Measurements from ENCODE around the gene XYLT1.

Gene XYLT1

GRCh38 chr16:17101646-17102045 is 369.1 kb downstream of the XYLT1 start:
- DNase-seq (ENCODE audit: low read depth), result no peak

DNA sequence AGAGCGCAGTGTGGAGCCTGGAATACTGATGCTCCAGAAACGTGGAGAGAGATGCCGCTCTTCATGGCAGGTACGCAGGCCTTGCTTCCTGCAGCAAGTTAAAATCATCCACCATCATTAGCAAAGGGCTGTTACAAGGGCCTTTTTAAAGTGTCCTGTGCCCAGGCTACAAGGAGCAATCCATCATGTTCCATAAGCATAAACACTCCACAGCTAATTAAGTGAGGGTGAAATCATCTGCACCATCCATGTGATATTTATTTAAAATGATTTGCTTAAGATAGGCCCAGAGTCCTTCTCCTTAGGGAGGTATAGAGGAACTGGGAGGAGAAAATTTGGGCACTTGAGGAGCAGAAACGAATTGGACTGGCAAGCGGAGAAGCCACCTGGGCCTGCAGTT is 372.1 kb downstream of the XYLT1 start:
- no peak for DNase-seq (ENCODE audit: low read depth)

DNA sequence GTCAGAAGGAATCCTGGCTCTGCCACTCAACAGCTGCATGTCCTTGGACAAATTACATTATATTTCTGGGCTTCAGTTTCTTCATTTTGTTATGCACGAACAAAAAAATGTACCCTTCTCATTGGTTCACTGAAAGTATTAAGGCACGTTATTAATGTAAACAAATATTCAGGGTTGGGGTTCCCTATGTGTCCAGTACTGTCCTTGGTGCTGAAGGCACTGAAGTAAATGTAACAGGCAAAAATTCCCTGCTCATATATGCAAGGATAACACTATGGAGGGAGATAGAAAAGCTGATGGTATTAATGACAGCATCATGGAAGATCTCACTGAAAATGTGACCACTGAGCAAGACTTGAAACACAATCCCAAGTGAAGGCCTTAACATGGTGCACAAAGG is 386.6 kb downstream of the XYLT1 start:
- DNase-seq (ENCODE audit: low read depth), result no peak

GRCh38 chr16:17083628-17084027 is 387.1 kb downstream of the XYLT1 start:
- no peak for DNase-seq (ENCODE audit: low read depth)

- DNase-seq (ENCODE audit: low read depth), result no peak
Observed at GRCh38 chr16:17082095-17082882, 388.5 kb downstream of the XYLT1 start.

- no peak for DNase-seq (ENCODE audit: low read depth)
Observed at GRCh38 chr16:17080105-17080504, 390.7 kb downstream of the XYLT1 start.

DNA sequence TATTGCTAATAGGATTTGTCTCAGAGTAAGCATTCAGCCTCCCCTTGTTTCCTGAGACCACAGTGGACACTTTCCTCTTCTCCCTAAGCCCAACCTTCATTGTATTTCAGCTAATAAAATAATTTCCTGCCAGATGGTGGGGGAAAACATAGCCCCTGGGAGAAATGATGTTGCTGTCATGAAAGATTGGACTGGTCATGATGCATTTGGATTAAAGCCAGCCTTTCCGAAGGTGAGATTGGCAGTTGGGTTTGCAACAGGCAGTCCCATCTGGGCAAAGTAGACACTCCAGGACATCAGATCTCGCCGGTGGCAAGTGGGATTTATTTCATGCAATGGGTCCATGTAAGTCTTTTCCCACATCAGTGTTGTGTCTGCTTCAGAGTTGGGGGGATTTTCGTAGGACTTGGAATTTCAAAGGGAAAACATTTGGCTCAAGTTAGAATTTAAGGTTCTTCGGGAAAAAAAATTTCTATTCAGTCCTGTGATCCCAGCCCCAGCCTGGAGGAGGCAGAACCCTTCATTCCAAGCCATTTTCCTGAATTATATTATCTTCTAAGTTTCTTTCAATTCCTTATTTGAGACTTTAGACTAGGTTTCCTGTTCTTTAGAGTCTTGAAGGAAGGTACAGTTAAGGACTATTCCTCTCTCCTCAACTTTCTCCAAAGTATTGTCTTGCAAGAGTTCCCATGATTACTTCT is 391.7 kb downstream of the XYLT1 start:
- no peak for DNase-seq (ENCODE audit: low read depth)

DNA sequence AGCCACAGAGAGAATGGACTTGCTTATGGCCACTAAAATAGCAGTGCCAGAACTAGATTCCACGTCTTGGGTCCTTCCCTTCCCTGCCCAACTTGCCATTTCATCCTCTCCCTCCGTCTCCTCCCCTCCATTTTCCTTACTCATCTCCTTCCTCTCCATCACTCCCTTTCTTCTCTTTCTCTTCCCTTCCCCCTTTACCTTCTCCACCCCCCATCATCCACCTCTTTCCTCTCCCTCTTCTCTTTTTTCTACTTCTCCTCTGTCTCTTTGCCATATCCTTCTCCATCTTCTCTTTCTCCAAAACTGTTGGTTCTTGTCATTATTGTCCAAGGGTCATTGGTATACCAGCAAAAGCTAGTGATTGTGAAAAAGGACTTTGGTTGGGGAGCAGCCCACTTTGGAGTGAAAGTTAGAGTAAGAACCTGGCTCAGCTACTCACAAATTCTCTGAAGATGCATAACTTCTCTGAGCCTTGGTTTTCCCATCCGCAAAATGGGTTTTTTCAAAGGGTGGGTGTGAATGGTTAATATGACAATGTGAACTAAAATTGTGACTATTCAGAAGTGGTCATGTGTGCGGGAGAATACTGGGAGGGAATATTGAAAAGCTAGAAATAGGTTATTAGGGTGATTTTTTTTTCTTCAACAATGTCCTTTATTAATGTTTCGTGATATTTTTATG is 393.8 kb downstream of the XYLT1 start:
- DNase-seq (ENCODE audit: low read depth), result no peak

DNA sequence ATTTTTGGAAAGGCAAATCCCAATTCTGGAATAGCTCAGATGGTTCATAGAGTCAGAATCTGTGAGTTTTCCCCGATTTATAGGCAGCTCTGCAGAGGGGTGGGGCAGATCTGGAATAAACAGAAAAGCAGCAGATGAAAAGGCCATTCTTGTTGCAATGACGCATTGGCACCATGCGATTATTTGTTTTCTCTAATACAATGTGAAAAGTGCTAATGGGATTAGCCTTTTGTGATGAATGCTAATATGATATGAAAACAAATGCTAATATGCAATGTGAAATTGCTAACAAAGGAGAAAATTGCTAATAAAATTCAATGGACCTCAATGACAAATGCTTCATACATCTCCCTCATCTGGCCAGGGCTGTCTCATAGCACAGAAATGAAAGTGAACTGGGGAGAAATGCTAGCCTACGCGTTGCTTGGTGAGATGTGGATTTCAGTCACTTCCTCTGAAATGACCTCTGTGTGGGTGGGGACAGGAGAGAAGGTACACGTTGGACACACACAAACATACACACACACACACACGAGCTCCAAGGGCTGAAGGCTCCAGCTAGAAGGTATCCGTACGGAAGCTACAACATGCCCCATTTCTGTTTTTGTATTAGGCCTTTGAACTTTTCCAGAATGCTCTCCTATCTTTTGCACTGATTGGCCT is 394.5 kb downstream of the XYLT1 start:
- no peak for DNase-seq (ENCODE audit: low read depth)

DNA sequence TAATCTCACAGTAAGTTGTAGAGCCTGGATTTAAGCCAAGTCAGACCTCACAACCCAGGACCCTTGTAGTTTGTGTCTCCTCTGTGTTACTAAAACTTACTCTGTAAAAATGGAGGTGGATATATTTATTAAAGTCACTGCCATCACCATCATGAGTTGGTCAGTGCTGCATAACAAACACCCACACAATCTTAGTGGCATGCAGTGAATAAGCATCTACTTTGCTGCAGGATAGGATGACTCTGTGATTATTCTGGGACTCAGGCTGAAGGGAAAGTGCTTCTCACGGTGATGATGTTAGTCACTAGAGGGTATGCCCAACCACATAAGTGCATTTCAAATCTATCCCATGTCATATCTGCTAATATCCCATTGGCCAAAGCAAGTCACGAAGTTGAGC is 398.7 kb downstream of the XYLT1 start:
- no peak for DNase-seq (ENCODE audit: low read depth)

DNA sequence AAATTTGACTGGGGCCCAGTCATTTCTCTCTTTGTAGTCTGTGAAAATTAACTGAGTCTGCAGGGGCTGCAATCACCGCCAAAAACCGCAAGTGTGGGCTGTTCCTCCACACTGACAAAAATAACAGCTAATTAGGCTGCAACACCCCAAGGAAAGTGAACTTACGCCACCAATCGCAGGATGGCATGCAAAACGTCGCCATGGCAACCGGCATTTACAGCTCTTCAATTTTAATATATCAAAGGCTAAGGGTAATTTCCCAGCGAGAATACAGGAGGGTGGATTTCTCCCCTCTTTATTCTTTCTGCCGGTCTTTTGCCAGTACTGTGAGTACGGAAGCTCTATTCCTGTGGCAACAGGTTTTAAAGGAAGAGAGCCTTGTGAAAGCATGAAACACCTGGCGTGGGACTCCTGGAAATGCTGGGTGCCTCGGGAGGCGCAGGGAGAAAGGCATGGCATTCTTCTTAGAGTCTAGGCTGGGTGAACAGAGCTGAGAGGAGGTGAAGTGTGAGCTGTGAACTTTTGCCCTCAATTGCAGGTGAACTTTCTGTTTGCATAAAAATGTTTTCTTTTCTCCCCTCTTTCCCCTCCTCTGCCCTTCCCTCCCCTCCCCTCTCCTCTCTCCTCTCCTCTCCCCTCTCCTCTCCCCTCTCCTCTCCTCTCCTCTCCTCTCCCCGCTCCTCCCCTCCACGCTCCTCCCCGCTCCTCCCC is 399.7 kb downstream of the XYLT1 start:
- peak; percentile 68 for DNase-seq (ENCODE audit: low read depth)

- DNase-seq (ENCODE audit: low read depth), result no peak
Observed at GRCh38 chr16:17069681-17070080, 401.1 kb downstream of the XYLT1 start.

- DNase-seq (ENCODE audit: low read depth), result no peak
Observed at GRCh38 chr16:17068524-17068923, 402.2 kb downstream of the XYLT1 start.

DNA sequence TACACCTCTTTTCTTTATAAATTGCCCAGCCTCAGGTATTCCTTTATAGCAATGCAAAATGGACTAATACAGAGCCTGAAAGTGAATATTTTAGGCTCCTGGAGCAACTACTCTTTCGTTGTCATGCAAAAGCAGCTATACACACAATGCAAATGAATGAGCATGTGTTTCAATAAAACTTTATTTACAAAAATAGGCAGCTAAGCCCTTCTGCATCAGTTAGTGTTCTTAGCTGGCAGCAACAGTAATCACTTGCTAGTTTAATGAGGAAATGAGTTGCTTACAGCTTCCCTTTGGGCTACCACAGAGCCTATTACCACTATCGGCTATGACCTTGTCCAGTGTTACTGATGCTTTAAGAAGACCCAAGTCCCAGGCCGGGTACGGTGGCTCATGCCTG is 402.9 kb downstream of the XYLT1 start:
- DNase-seq (ENCODE audit: low read depth), result no peak

- DNase-seq (ENCODE audit: low read depth), result no peak
Observed at GRCh38 chr16:17063201-17064139, 407.3 kb downstream of the XYLT1 start.

- no peak for DNase-seq (ENCODE audit: low read depth)
Observed at GRCh38 chr16:17062676-17063075, 408.1 kb downstream of the XYLT1 start.

- DNase-seq (ENCODE audit: low read depth), result no peak
Observed at GRCh38 chr16:17061326-17061725, 409.4 kb downstream of the XYLT1 start.

DNA sequence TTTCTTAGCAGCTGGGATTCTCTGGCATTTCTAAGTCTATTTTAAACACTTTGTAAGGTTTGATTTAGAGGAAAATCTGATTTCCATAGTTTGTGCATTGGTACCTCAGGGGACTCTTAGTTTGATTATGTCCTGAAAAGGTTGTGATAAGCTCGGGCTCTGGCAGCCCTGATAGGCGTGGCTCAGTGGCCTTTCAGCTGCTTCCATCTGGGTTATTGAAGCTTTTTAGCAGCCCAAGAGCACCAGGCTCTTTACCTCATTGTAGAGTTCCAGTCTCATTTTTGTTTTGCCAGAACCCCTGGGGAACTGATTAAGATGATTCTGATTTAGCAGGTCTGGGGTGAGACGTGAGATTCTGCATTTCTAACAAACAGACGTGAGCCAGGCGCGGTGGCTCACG is 412.3 kb downstream of the XYLT1 start:
- no peak for DNase-seq (ENCODE audit: low read depth)

GRCh38 chr16:17056666-17057065 is 414.1 kb downstream of the XYLT1 start:
- DNase-seq (ENCODE audit: low read depth), result no peak

DNA sequence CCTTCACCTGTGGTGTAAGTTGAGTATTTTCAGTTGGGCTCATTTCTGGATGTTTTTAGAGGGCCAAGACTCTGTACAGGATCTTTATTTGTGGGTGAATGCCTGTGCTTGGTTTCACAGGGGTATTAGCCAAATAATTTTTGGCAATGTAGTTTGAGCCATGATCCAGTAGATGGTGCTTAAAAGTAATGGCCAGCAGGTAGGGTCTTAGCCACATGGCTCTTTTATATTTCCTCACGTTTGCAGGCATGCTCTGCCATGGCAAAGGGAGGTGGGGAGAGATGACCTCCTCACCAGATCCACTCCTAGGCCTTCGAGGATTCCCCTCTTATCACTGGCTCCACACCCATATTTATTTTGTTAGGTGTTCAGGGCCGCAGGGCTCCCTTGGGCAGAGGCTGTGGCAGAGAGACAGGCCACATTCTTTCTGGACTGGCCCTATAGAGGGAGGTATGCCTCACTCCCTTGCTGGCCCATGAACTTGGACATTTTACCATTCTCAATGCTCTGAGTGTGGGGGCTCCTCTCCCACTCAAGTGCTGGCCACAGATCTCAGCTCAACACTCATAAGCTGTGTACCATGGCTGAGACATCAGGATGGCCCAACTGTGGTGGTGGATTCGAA is 417.1 kb downstream of the XYLT1 start:
- no peak for DNase-seq (ENCODE audit: low read depth)

Measured in activated T-cell treated with anti-CD3 and anti-CD28 coated beads for 1 hour (primary cell).